CD8-positive, alpha-beta memory T cell (primary cell): ENCODE measurements around the gene MOB4. TPM values are rescaled to one million over a fixed set of nuclear protein-coding genes. Genes with fewer than 3 reads are reported as not detected.
A peak's percentile ranks its signal among the peaks of the same experiment; 100 is the strongest.
"Not testable (repeated sequence)": the region's sequence is repeated elsewhere in the genome, so short reads cannot be mapped to it uniquely, and the experiment has no call there.

ENCODE experiments used
- CTCF ChIA-PET: fragments of 350-600 bp; sonication (Branson Sonifier 250); formaldehyde crosslinking; loops from one replicate; lab custom pipeline; 2021; ENCODE audit warnings: antibody characterized with exemption; lab: Charles Lee
- POLR2A ChIA-PET: fragments of 350-600 bp; sonication (Branson Sonifier 250); formaldehyde crosslinking; loops from one replicate; lab custom pipeline; 2021; ENCODE audit warnings: antibody characterized with exemption; lab: Charles Lee
- DNase-seq, 5 donors: peaks; one replicate each; pipeline versions ENCODE4 v3.0.0 to v3.0.0-alpha.2; 2020 to 2022; ENCODE audit warnings: mixed read lengths in 1 of 5
- H3K27ac ChIP-seq: one replicate; pipeline ENCODE4 v1.7.0; 2013; ENCODE audit warnings: low read depth, mild to moderate bottlenecking, low read length, moderate library complexity
- H3K27me3 ChIP-seq: 2 replicates; pipeline ENCODE4 v1.7.0; 2013; ENCODE audit warnings: low read length, mild to moderate bottlenecking; ENCODE audit not compliant: insufficient read depth, poor library complexity, severe bottlenecking
- H3K36me3 ChIP-seq: 2 replicates; pipeline ENCODE4 v1.7.0; 2013; ENCODE audit warnings: mild to moderate bottlenecking, low read length, moderate library complexity; ENCODE audit not compliant: insufficient read depth
- H3K4me1 ChIP-seq: 2 replicates; pipeline ENCODE4 v1.7.0; 2013; ENCODE audit warnings: mild to moderate bottlenecking, low read length, moderate library complexity; ENCODE audit not compliant: insufficient read depth
- H3K4me3 ChIP-seq: 2 replicates; pipeline ENCODE4 v1.7.0; 2013; ENCODE audit warnings: mild to moderate bottlenecking, low read length
- H3K9me3 ChIP-seq: 2 replicates; pipeline ENCODE4 v1.7.0; 2013; ENCODE audit warnings: mild to moderate bottlenecking, low read length
- H3K27ac Mint-ChIP-seq, 8 donors: one replicate each; pipeline ENCODE4 v1.8.0; 2020 to 2021; ENCODE audit warnings: mixed read lengths in 8 of 8, mild to moderate bottlenecking in 6 of 8, inconsistent platforms in 3 of 8, moderate library complexity in 3 of 8
- H3K27me3 Mint-ChIP-seq, 2 donors: one replicate each; pipeline ENCODE4 v1.8.0; 2020 to 2021; ENCODE audit warnings: mixed read lengths in 2 of 2, mild to moderate bottlenecking in 1 of 2, moderate library complexity in 1 of 2
- H3K36me3 Mint-ChIP-seq, 3 donors: one replicate each; pipeline ENCODE4 v1.8.0; 2020 to 2021; ENCODE audit warnings: mixed read lengths in 3 of 3, inconsistent platforms in 1 of 3, mild to moderate bottlenecking in 1 of 3
- H3K4me1 Mint-ChIP-seq, 3 donors: one replicate each; pipeline ENCODE4 v1.8.0; 2020 to 2021; ENCODE audit warnings: mixed read lengths in 3 of 3, inconsistent platforms in 1 of 3, mild to moderate bottlenecking in 1 of 3
- H3K4me3 Mint-ChIP-seq, 7 donors: one replicate each; pipeline ENCODE4 v1.8.0; 2020 to 2021; ENCODE audit warnings: mixed read lengths in 7 of 7, mild to moderate bottlenecking in 6 of 7, moderate library complexity in 4 of 7, inconsistent platforms in 2 of 7
- H3K9me3 Mint-ChIP-seq, 5 donors: one replicate each; pipeline ENCODE4 v1.8.0; 2020 to 2022; ENCODE audit warnings: mixed read lengths in 5 of 5, mild to moderate bottlenecking in 3 of 5, moderate library complexity in 2 of 5, inconsistent platforms in 1 of 5
- polyA plus RNA-seq: library from polyadenylated mRNA; unstranded; fragments of 300-500 nt; fragmentation: Illumina TruSeq; gene quantifications from one replicate; pipeline ENCODE4 v1.2.3, GENCODE V29; 2021
- total RNA-seq, 2 experiments: library from RNA; stranded (reverse); gene quantifications; one replicate each; pipeline ENCODE4 v1.2.3, GENCODE V29; 2021

The MOB4 gene
- total RNA-seq (10 to 100 TPM; 21.9 to 26.2 TPM), polyA plus RNA-seq (26.1 TPM)

DNA sequence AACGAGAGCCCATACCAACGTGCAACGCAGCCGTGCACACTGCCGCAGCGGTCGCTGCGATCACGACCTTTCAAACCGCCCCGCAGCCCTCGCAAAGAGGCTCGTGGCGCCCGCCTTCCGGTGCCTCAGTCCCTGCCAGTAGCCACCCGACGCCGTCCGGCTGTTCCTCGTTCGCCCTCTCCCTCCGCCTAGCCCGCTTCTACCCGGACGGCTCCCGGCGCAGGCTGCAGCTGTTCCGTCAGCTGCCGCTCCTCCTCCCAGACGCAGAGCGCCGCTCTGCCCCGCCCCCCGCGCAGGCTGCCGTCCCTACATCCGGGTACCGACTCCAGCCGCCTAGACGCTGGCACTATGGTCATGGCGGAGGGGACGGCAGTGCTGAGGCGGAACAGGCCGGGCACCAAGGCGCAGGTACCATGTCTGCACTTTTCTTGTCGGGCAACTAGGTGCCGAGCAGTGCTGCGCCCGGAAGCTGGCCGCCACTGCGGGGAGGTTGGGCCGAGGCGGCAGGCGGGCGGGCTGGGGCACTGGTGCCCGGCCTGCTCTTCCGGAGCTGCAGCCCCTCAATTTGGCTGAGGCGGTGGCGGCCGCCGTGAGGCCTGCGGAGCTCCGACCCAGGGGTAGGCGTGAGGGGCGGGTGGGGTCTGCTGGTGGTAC lies at the start of gene MOB4:
Gene MOB4, plus strand, starts transcription at position 328 of the 654 bp plus-strand sequence. Its CDS starts 21 bp downstream, at position 349.
- H3K4me3 Mint-ChIP-seq: peak within 1 kb of the TSS; percentile 88 to 99 (median 97)
- Histone ChIP-seq H3K27me3 (no peaks in the 10 kb centered on the region), H3K9me3 (no peaks in the 10 kb centered on the region), H3K36me3 (no peaks in the 10 kb centered on the region), H3K4me3 (peak within 1 kb of the TSS; percentile 91), H3K27ac (peak within 1 kb of the TSS; percentile 94), H3K4me1 (peaks cover 25% of the 10 kb centered on the region)
- DNase-seq: peak; percentile 92 to 96 (median 93)
- ChIA-PET CTCF (interaction anchor here (0.9 to 2.9 kb wide), 6 partner anchors 10 to 189 kb away, joined by 3 to 14 read pairs (median 4); partner anchors contain the start of genes COQ10B, HSPD1, HSPE1 and MARS2), POLR2A (interaction anchor here (0.7 to 5.4 kb wide), 8 partner anchors 15 to 588 kb away, joined by 3 to 101 read pairs (median 9); partner anchors contain the start of genes COQ10B, HSPD1, HSPE1 and MARS2)
- peak within 1 kb of the TSS; percentile 90 to 97 (median 96) for H3K27ac Mint-ChIP-seq
- peaks cover 1 to 21% (median 5%) of the 10 kb centered on the region in 3 donors for H3K36me3 Mint-ChIP-seq
- no peaks in the 10 kb centered on the region for H3K27me3 Mint-ChIP-seq
- H3K4me1 Mint-ChIP-seq: peaks cover 36 to 53% (median 44%) of the 10 kb centered on the region in 3 donors
- peaks cover 0 to 1% (median 1%) of the 10 kb centered on the region in 5 donors for H3K9me3 Mint-ChIP-seq

DNA sequence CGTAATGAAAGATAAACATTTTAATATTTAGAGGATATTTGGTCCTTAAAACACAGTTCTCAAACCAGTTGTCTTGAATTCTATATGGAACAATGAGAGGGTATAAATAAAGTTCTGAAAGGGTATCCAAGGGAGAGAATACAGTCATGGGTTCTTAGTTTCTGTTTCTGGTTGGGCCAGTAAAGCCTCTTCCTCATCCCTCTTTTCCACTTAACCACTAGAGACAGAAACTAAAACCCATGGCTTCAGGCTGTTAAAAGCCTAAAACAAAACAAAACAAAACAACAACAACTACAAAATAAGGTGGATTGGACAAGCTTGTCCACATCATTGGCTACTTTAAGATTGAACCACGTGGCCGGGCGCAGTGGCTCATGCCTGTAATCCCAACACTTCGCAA lies 43.7 kb upstream of the MOB4 start:
- Histone ChIP-seq H3K9me3 (no peaks in the 10 kb centered on the region), H3K27me3 (no peaks in the 10 kb centered on the region), H3K4me1 (no peaks in the 10 kb centered on the region), H3K27ac (no peak overlapping the region), H3K4me3 (no peak overlapping the region), H3K36me3 (peaks cover 47% of the 10 kb centered on the region)
- Mint-ChIP-seq H3K36me3 (peaks cover 0 to 83% (median 13%) of the 10 kb centered on the region in 3 donors), H3K4me1 (peaks cover 1 to 5% (median 4%) of the 10 kb centered on the region in 3 donors), H3K27me3 (no peaks in the 10 kb centered on the region), H3K4me3 (no peak overlapping the region), H3K9me3 (no peaks in the 10 kb centered on the region), H3K27ac (peak overlapping the region in 2 of 8 donors; percentile 43 to 79)
- DNase-seq: no peak
- POLR2A ChIA-PET: no interaction called here
- CTCF ChIA-PET: no interaction called here

DNA sequence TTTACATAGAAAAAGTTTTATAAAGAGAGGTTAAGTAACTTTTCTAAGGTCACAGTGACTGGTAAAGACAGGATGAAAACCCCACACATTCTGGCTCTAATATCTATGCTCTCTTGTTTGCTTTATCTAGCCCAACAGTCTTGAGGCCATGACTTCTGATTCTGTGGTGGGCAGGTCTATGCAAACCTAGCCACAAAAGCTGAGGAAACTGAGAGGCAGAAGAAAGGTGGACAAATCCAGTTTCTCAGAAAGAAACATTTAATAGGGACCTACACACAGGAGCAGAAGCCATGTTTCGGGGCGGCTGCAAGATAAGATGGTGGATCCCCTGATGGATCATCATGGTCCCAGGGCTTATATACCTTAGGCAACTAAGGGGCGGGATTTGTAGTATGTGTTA lies 38.1 kb upstream of the MOB4 start:
- Mint-ChIP-seq H3K9me3 (no peaks in the 10 kb centered on the region), H3K27ac (peak overlapping the region in 3 of 8 donors; percentile 38 to 91 (median 52)), H3K36me3 (peaks cover 26 to 72% (median 31%) of the 10 kb centered on the region in 3 donors), H3K4me3 (no peak overlapping the region), H3K4me1 (peaks cover 0 to 2% (median under 1%) of the 10 kb centered on the region in 3 donors), H3K27me3 (no peaks in the 10 kb centered on the region)
- Histone ChIP-seq H3K27me3 (no peaks in the 10 kb centered on the region), H3K4me3 (no peak overlapping the region), H3K27ac (no peak overlapping the region), H3K9me3 (no peaks in the 10 kb centered on the region), H3K4me1 (no peaks in the 10 kb centered on the region), H3K36me3 (peaks cover 41% of the 10 kb centered on the region)
- CTCF ChIA-PET: no interaction called here
- no peak for DNase-seq
- POLR2A ChIA-PET: no interaction called here

DNA sequence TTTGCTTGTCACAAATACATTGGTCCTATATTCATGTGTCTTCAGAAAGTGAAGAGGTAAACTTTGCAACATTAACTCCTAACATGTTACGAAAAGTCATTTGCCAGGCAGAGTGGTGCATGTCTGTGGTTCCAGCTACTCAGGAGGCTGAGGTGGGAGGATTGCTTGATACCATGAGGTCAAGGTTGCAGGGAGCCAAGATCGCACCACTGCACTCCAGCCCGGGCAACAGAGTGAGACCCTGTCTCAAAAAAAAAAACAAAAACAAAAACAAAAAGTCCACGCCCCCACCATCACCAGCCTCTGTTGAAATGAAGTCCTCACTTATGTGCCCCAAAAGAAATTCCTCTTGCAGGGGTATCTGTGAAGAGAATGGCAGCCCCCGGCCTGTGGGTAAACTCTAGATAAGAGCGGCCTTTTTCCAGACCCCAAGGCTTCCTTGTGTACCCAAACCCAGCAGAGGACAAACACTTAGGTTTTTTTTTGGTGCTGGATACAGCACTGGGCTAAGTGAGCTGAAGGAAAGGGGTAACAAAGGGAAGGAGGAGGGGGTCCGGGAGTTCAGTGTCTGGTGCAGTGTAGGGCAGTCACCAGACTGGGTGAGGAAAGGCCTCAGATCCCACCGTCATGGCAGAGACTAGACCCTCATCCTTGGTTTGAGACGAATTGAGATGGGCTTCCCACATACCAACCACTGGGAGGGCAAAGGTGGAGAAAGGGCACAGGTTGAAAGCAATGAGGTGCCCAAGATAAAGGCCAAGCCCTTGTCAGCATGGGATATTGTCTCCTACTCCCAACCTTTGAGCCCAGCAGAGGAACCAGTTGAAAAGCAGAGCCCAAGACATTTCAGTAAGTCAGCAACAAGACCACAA lies 35.5 kb upstream of the MOB4 start:
- Histone ChIP-seq H3K9me3 (no peaks in the 10 kb centered on the region), H3K4me1 (no peaks in the 10 kb centered on the region), H3K4me3 (no peak overlapping the region), H3K27me3 (no peaks in the 10 kb centered on the region), H3K27ac (no peak overlapping the region), H3K36me3 (peaks cover 24% of the 10 kb centered on the region)
- peaks cover 22 to 65% (median 46%) of the 10 kb centered on the region in 3 donors for H3K36me3 Mint-ChIP-seq
- peak overlapping the region in 1 of 7 donors; percentile 58 for H3K4me3 Mint-ChIP-seq
- H3K9me3 Mint-ChIP-seq: peaks cover 0 to 16% (median 8%) of the 10 kb centered on the region in 5 donors
- peak overlapping the region in 3 of 8 donors; percentile 3 to 71 (median 30) for H3K27ac Mint-ChIP-seq
- no peak for DNase-seq
- CTCF ChIA-PET: no interaction called here
- POLR2A ChIA-PET: no interaction called here
- peaks cover 0 to 2% (median 0%) of the 10 kb centered on the region in 3 donors for H3K4me1 Mint-ChIP-seq
- H3K27me3 Mint-ChIP-seq: no peaks in the 10 kb centered on the region

DNA sequence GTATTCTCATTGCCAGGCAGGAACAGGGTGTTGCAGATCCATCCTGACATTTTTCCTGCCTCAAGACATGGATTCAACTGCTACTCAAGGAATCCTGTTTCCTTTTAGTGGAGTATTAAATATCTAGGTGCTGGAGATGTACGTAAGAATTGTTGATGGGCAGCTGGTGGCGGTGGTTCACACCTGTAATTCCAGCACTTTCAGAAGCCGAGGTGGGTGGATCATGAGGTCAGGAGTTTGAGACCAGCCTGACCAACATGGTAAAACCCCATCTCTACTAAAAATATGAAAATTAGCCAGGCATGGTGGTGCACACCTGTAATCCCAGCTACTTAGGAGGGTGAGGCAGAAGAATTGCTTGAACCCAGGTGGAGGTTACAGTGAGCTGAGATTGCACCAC lies 31.6 kb upstream of the MOB4 start:
- H3K9me3 ChIP-seq, H3K4me1 ChIP-seq, H3K27me3 ChIP-seq, H3K4me3 Mint-ChIP-seq, H3K4me3 ChIP-seq, DNase-seq, H3K4me1 Mint-ChIP-seq, H3K27me3 Mint-ChIP-seq, H3K27ac ChIP-seq: not testable (repeated sequence)
- peaks cover 0 to 16% (median 8%) of the 10 kb centered on the region in 5 donors for H3K9me3 Mint-ChIP-seq
- CTCF ChIA-PET: interaction anchor here (0.7 to 1.5 kb wide), 2 partner anchors 8 to 31 kb away, joined by 3 to 5 read pairs; partner anchors contain the start of gene COQ10B
- H3K36me3 Mint-ChIP-seq: peaks cover 22 to 73% (median 42%) of the 10 kb centered on the region in 3 donors
- peak overlapping the region in 1 of 8 donors; percentile 74 for H3K27ac Mint-ChIP-seq
- peaks cover 18% of the 10 kb centered on the region for H3K36me3 ChIP-seq
- POLR2A ChIA-PET: interaction anchor here (0.6 to 1.3 kb wide), 4 partner anchors 14 to 409 kb away, joined by 4 to 12 read pairs (median 4); partner anchors contain the start of gene HSPD1

DNA sequence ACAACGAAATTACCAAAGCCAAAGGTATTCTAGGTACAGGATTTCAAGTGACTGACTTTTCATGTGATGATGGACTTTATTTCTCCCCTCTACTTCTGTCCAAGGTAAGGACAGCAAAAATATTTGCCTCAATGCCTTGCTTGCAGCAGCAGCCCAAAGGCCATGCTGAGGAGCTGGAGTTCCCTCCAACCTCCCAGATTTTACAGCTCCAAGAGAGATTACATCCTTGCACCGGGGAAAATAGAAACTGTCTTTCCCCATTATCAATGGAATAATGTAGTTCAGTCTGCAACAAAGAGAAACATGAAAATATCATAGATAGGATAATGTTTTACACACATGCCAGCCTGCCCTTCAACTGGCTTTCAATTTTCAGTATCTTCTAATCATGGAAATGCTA lies 29.7 kb upstream of the MOB4 start:
- Mint-ChIP-seq H3K27ac (peak overlapping the region in 6 of 8 donors; percentile 9 to 68 (median 48)), H3K9me3 (peaks cover 0 to 16% (median 8%) of the 10 kb centered on the region in 5 donors), H3K4me3 (no peak overlapping the region), H3K4me1 (peaks cover 0 to under 1% (median 0%) of the 10 kb centered on the region in 3 donors), H3K36me3 (peaks cover 21 to 77% (median 30%) of the 10 kb centered on the region in 3 donors), H3K27me3 (no peaks in the 10 kb centered on the region)
- Histone ChIP-seq H3K4me3 (no peak overlapping the region), H3K9me3 (no peaks in the 10 kb centered on the region), H3K4me1 (no peaks in the 10 kb centered on the region), H3K27ac (no peak overlapping the region), H3K27me3 (no peaks in the 10 kb centered on the region), H3K36me3 (peaks cover 28% of the 10 kb centered on the region)
- DNase-seq: no peak
- POLR2A ChIA-PET: no interaction called here
- CTCF ChIA-PET: no interaction called here

DNA sequence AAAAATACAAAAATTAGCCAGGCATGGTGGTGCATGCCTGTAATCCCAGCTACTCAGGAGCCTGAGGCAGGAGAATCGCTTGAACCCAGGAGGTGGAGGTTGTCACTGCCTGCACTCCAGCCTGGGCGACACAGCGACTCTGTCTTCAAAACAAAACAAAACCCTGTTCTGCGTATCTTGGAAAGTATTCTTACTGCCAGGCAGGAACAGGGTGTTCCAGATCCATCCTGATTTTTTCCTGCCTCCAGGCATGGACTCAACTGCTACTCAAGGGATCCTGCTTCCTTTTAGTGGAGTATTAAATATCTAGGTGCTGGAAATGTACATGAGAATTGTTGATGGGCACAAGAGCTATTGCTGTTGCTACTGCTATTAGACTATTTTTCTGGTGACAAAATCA lies 28.5 kb upstream of the MOB4 start:
- no peak for DNase-seq
- no peak overlapping the region for H3K4me3 Mint-ChIP-seq
- CTCF ChIA-PET: no interaction called here
- peaks cover 0 to 16% (median 8%) of the 10 kb centered on the region in 5 donors for H3K9me3 Mint-ChIP-seq
- Histone ChIP-seq H3K4me3 (no peak overlapping the region), H3K36me3 (peaks cover 36% of the 10 kb centered on the region), H3K27ac (no peak overlapping the region), H3K4me1 (no peaks in the 10 kb centered on the region), H3K9me3 (no peaks in the 10 kb centered on the region), H3K27me3 (no peaks in the 10 kb centered on the region)
- POLR2A ChIA-PET: no interaction called here
- peak overlapping the region in 1 of 8 donors; percentile 73 for H3K27ac Mint-ChIP-seq
- peaks cover 0 to 4% (median 0%) of the 10 kb centered on the region in 3 donors for H3K4me1 Mint-ChIP-seq
- peaks cover 24 to 78% (median 24%) of the 10 kb centered on the region in 3 donors for H3K36me3 Mint-ChIP-seq
- H3K27me3 Mint-ChIP-seq: no peaks in the 10 kb centered on the region
